GM19328 (cell line): ENCODE measurements around the gene UBE2K.
"Not testable (repeated sequence)": the region's sequence is repeated elsewhere in the genome, so short reads cannot be mapped to it uniquely, and the experiment has no call there.

Experiments
- ATAC-seq: cut with Tn5 transposase; IDR thresholded peaks from one replicate; pipeline ENCODE4 v1.9.1; 2021; ENCODE audit warnings: mild to moderate bottlenecking, moderate library complexity; ENCODE audit not compliant: unreplicated experiment

The UBE2K gene, protein sequence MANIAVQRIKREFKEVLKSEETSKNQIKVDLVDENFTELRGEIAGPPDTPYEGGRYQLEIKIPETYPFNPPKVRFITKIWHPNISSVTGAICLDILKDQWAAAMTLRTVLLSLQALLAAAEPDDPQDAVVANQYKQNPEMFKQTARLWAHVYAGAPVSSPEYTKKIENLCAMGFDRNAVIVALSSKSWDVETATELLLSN

GRCh38 chr4:39697740-39698423 is at the start of gene UBE2K:
Gene UBE2K, plus strand, starts transcription at chr4:39698136. Its CDS starts 192 bp downstream, at chr4:39698328.
- ATAC-seq: peak; percentile 88

GRCh38 chr4:39648213-39648612 is 49.7 kb upstream of the UBE2K start:
- ATAC-seq: no peak

DNA sequence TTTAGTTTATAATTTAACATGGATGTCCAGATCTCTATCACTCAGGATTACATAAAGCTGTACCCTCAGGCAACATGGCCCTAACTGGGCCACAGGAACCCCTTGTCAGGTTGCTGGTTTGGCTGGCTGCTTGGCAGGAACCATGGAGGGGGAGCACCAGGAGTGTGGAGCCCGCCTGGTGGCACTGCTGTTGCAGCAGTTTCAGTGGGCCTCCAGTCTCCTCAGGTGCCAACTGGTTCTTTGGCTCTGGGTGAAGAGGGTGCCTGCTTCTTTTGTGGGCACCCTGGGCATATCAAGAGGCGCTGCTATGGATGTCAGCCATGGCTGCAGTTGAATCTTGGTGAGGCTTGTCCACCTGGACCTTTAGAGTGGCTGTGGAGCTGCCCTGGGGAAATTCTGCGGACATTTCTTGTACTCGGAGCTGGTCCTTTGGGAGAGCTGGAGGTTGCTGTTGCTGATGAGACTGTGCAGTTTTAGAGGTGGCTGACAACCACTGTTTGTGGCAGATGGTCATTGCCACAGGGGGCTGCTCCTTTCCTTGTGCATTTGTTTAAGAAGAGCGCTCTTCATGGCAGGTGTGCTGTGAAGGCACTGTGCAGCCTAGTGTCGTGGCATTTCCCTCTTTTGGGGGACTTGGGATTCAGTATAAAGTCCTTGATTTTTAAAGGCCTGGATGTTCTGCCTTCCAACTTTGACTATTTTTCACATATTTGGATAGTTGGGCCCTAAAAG is 48.9 kb upstream of the UBE2K start:
- no peak for ATAC-seq

DNA sequence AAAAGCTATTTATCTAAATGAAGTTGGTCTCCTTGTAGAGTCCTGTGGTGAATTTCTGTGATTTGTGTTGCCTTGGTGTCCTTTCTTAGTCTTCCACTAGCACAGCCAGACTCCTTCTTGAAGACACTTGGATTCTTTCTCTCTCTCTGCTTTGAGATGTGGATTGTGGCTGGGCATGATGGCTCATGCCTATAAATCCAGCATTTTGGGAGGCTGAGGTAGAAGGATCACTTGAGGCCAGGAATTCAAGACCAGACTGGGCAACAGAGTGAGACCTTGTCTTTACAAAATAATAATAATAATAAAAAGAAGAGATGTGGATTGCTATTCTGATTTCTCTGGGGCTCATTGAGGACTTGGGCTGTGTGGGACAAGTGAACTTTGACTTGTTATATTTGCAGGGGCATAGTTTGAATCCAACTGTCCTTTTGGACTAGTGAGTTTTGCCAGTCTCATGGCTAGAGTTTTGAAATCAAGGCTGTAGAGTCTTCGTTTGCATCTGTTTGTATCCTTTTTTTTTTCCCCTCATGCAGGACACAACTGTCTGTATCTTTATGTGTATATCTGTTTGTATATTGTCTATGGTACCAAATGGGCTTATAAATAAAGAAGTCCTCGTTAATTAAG is 48.2 kb upstream of the UBE2K start:
- no peak for ATAC-seq

- ATAC-seq: not testable (repeated sequence)
Measured at GRCh38 chr4:39651586-39651985, 46.4 kb upstream of the UBE2K start.

- ATAC-seq: no peak
Measured at GRCh38 chr4:39655211-39655610, 42.7 kb upstream of the UBE2K start.

DNA sequence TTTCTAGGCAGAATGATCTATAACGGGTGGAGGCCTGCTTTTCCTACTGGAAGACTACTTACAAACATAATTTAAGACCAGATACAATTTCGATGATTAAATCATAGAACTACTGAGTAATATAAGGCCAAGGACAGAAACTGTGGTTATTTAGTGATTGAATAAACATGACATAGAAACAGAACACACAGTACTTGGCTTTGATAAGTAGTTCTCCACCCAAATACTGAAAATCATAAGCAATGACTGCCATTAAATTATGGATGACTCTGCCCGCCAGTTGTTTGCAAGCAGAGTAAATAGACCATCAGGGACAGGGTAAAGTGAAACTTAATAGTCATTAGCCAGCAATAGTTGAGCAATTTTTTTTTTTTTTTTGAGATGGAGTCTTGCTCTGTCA is 42.1 kb upstream of the UBE2K start:
- ATAC-seq: no peak

DNA sequence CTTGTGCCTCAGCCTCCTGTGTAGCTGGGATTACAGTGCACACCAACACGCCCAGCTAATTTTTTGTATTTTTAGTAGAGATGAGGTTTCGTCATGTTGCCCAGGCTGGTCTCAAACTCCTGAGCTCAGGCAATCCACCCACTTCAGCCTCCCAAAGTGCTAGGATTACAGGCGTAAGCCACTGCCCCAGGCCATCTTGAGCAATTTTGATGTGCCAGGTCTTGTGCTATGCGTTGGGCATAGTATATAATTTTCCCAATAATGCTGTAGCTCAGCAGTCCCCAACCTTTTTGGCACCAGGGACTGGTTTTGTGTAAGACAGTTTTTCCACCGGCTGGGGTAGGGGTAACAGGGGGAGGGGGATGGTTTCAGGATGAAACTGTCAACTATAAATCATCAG is 41.3 kb upstream of the UBE2K start:
- not testable (repeated sequence) for ATAC-seq

DNA sequence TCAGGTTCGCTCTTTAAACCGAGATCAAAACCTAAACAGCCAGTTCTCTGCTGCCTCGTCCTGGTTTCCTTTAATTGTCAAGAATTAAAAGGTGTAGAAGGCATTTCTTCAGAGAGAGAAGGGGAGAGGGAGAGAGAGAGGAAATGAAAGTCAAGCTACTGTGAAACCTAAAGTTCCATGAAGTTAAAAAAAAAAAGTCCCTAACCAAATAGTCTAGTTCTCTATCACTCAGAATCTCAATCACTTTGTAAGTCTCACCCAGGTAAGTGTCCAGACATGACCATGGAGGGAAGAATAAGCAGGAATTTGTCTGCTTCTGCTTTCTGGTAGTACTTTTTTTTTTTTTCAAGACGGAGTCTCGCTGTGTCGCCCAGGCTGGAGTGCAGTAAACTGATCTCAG is 40.5 kb upstream of the UBE2K start:
- peak; percentile 79 for ATAC-seq

GRCh38 chr4:39658756-39659155 is 39.2 kb upstream of the UBE2K start:
- ATAC-seq: no peak

DNA sequence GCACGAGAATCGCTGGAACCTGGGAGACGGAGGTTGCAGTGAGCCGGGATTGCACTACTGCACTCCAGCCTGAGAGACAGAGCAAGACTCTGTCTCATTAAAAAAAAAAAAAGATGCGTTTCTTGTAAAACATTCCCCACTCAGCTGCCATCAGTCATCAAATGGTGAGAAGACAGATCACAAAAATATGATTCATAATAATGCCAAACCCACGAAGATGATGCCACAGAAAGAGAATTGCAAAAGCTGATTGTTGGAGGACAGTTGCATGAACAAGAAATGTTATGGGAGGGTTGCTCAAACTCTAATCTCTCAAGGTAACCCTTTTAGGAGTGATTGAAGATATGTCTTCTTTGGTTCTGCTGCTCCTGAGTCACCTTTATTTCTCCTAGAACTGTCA is 37.9 kb upstream of the UBE2K start:
- no peak for ATAC-seq

DNA sequence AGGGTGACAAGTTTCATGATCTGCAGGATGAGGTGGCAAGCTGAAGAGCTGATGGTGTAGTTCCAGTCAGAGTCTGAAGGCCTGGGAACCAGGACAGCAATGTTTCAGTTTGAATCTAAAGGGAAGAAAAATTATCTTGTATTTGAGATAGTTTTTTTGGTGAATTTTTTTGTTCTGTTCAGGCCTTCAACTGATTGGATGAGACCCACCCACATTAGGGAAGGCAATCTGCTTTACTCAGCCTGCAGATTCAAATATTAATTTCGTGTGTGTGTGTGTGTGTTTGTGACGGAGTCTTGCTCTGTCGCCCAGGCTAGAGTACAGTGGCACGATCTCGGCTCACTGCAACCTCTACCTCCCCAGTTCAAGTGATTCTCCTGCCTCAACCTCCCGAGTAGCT is 37.2 kb upstream of the UBE2K start:
- ATAC-seq: no peak

- no peak for ATAC-seq
Measured at GRCh38 chr4:39662683-39663082, 35.3 kb upstream of the UBE2K start.

DNA sequence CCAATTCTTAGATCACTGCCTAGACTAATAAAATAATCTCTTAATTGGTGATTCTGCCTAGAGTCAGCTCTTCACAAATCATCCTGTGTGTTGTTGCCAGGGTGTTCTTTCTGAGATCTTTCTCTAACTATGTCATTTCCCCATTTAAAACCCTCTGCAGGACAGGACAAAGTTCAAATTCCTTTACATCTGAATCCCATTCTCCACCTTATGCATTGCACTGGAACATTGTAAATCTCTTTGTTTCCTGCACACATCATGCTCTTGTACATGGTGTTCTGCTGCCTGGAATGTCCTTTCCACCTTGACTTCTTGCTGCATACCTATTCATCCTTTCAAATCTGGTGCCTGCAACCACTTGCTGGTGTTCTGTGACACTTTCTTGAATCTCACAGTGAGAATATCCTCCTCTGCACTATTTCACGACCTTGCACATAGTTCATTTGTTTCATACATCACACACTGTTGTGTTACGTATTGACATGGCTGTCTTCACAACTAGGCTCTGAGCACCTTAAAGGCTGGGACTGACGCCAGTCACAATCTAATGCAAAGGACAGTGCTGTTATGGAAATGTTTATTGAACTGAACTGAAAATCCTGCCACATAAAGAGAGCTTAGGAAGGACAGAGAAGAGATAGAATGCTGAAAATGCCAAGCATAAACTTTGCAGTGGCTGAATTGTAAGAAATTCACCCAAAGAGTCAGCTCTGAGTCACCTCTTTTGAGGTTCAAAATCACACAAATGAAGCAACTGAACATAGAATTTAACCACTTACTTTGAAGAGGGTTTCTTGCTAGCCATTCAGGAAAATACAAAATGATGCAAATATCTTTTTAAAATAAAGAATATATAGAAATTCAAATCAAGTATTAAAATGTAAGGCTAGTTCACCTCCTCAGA is 32.9 kb upstream of the UBE2K start:
- no peak for ATAC-seq

DNA sequence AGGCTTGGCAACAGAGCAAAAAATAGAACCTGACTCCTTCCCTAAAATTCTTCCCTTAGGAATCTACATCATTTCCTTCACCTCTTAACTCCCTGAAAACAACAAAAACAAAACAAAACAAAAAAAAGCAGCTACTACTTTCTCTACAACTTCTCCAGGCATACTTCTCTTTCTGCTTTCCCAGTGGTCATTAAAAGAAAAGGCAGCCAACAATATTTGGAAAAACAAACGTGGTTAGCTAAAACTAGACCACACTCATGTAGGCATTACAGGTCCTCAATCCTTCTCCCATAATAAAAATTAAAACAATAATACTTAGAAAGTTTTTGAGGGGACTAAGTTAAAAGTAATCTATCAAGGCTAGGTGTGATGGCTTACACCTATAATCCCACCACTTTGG is 30.2 kb upstream of the UBE2K start:
- no peak for ATAC-seq

GRCh38 chr4:39668887-39669286 is 29.0 kb upstream of the UBE2K start:
- no peak for ATAC-seq

- not testable (repeated sequence) for ATAC-seq
Measured at GRCh38 chr4:39670296-39670695, 27.6 kb upstream of the UBE2K start.

GRCh38 chr4:39675681-39676080 is 22.3 kb upstream of the UBE2K start:
- ATAC-seq: not testable (repeated sequence)

- ATAC-seq: not testable (repeated sequence)
Measured at GRCh38 chr4:39681003-39681402, 16.9 kb upstream of the UBE2K start.

DNA sequence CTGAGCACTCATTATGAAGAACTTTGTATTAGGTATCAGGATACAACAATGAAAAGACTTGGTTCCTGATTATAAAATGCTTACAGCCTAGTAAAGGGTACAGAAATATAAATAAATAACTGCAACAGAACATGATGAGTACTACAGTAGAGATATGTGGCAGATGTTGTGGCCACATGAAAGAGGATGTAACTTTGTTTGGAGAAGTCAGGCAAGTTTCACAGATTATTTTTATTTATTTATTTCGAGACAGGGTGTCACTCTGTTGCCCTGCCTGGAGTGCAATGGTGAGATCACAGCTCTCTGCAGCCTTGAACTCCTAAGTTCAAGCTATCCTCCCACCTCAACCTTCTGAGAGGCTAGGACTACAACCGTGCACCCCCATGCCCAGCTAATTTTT is 15.8 kb upstream of the UBE2K start:
- ATAC-seq: peak; percentile 84

DNA sequence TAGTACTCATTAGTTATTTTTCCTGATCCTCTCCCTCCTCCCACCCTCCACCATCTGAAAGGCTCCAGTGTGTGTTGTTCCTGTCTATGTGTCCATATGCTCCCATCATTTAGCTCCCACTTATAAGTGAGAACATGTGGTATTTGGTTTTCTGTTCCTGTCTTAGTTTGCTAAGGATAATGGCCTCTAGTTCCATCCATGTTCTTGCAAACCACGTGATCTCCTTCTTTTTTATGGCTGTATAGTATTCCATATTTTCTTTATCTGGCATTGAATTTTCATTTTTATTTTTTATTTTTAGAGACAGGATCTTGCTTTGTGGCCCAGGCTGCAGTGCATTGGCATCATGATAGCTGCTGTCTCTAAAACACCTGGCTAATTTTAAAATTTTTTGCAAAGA is 11.9 kb upstream of the UBE2K start:
- no peak for ATAC-seq
